Stimulated activated naive CD8-positive, alpha-beta T cell treated with anti-CD3 and anti-CD28 coated beads, Interleukin-15, Interleukin-2, amounts not matched to agents 100 ng/mL and 50 ng/mL, for 24 hours (primary cell): ENCODE data around the gene ZNF446.
A peak's percentile ranks its signal among the peaks of the same experiment; 100 is the strongest.

Experiments
- H3K27ac Mint-ChIP-seq: one replicate; pipeline ENCODE4 v1.8.0; 2021; ENCODE audit warnings: mild to moderate bottlenecking, mixed read lengths
- H3K27me3 Mint-ChIP-seq: one replicate; pipeline ENCODE4 v1.8.0; 2021; ENCODE audit warnings: mixed read lengths
- H3K36me3 Mint-ChIP-seq: one replicate; pipeline ENCODE4 v1.8.0; 2021; ENCODE audit warnings: low read depth, mixed read lengths
- H3K4me1 Mint-ChIP-seq: one replicate; pipeline ENCODE4 v1.8.0; 2021; ENCODE audit warnings: low read depth, mixed read lengths
- H3K4me3 Mint-ChIP-seq: one replicate; pipeline ENCODE4 v1.8.0; 2021; ENCODE audit warnings: mild to moderate bottlenecking, mixed read lengths
- H3K9me3 Mint-ChIP-seq: one replicate; pipeline ENCODE4 v1.8.0; 2021; ENCODE audit warnings: mixed read lengths

Gene ZNF446

GRCh38 chr19:58509731-58510083 lies 33.6 kb downstream of the ZNF446 start:
- Mint-ChIP-seq H3K27ac (no peak overlapping the region), H3K36me3 (peaks cover 11% of the 10 kb centered on the region), H3K4me1 (peaks cover 11% of the 10 kb centered on the region), H3K9me3 (peaks cover 7% of the 10 kb centered on the region), H3K27me3 (no peaks in the 10 kb centered on the region), H3K4me3 (no peak overlapping the region)

GRCh38 chr19:58510084-58510862 lies 34.1 kb downstream of the ZNF446 start:
- no peak overlapping the region for H3K4me3 Mint-ChIP-seq
- H3K27me3 Mint-ChIP-seq: no peaks in the 10 kb centered on the region
- H3K27ac Mint-ChIP-seq: no peak overlapping the region
- H3K9me3 Mint-ChIP-seq: peaks cover 7% of the 10 kb centered on the region
- H3K4me1 Mint-ChIP-seq: peaks cover 14% of the 10 kb centered on the region
- H3K36me3 Mint-ChIP-seq: peaks cover 15% of the 10 kb centered on the region

- Mint-ChIP-seq H3K27me3 (no peaks in the 10 kb centered on the region), H3K9me3 (peaks cover 4% of the 10 kb centered on the region), H3K36me3 (peaks cover 25% of the 10 kb centered on the region), H3K4me1 (peaks cover 24% of the 10 kb centered on the region), H3K27ac (peak within 1 kb of the TSS; percentile 89), H3K4me3 (no peak within 1 kb of the TSS)
Observed at GRCh38 chr19:58511353-58512208, 35.4 kb downstream of the ZNF446 start, which contains the start of gene SLC27A5. SLC27A5 (minus strand) TSS chr19:58511992; CDS start chr19:58511955, 37 bp downstream.

GRCh38 chr19:58513213-58513693 lies 37.1 kb downstream of the ZNF446 start:
- peak overlapping the region; percentile 88 for H3K4me3 Mint-ChIP-seq
- peaks cover 32% of the 10 kb centered on the region for H3K4me1 Mint-ChIP-seq
- H3K9me3 Mint-ChIP-seq: no peaks in the 10 kb centered on the region
- H3K36me3 Mint-ChIP-seq: peaks cover 20% of the 10 kb centered on the region
- H3K27me3 Mint-ChIP-seq: no peaks in the 10 kb centered on the region
- peak overlapping the region; percentile 89 for H3K27ac Mint-ChIP-seq

- H3K4me1 Mint-ChIP-seq: peaks cover 39% of the 10 kb centered on the region
- peak overlapping the region; percentile 89 for H3K27ac Mint-ChIP-seq
- H3K36me3 Mint-ChIP-seq: peaks cover 23% of the 10 kb centered on the region
- H3K9me3 Mint-ChIP-seq: no peaks in the 10 kb centered on the region
- no peaks in the 10 kb centered on the region for H3K27me3 Mint-ChIP-seq
- peak overlapping the region; percentile 88 for H3K4me3 Mint-ChIP-seq
Observed at GRCh38 chr19:58513694-58514563, 37.8 kb downstream of the ZNF446 start.

GRCh38 chr19:58514564-58515022 lies 38.4 kb downstream of the ZNF446 start:
- H3K36me3 Mint-ChIP-seq: peaks cover 26% of the 10 kb centered on the region
- H3K4me1 Mint-ChIP-seq: peaks cover 45% of the 10 kb centered on the region
- H3K9me3 Mint-ChIP-seq: no peaks in the 10 kb centered on the region
- no peaks in the 10 kb centered on the region for H3K27me3 Mint-ChIP-seq
- H3K27ac Mint-ChIP-seq: peak overlapping the region; percentile 89
- peak overlapping the region; percentile 88 for H3K4me3 Mint-ChIP-seq

- Mint-ChIP-seq H3K4me3 (peak overlapping the region; percentile 88), H3K4me1 (peaks cover 52% of the 10 kb centered on the region), H3K36me3 (peaks cover 26% of the 10 kb centered on the region), H3K27me3 (no peaks in the 10 kb centered on the region), H3K9me3 (no peaks in the 10 kb centered on the region), H3K27ac (peak overlapping the region; percentile 85)
Observed at GRCh38 chr19:58515259-58515658, 39.1 kb downstream of the ZNF446 start.

- Mint-ChIP-seq H3K9me3 (no peaks in the 10 kb centered on the region), H3K4me1 (peaks cover 56% of the 10 kb centered on the region), H3K27me3 (no peaks in the 10 kb centered on the region), H3K36me3 (peaks cover 26% of the 10 kb centered on the region), H3K4me3 (peak overlapping the region; percentile 88), H3K27ac (peak overlapping the region; percentile 85)
Observed at GRCh38 chr19:58516246-58516836, 40.2 kb downstream of the ZNF446 start.

GRCh38 chr19:58516964-58517833 lies 41.0 kb downstream of the ZNF446 start:
- Mint-ChIP-seq H3K4me1 (peaks cover 56% of the 10 kb centered on the region), H3K27me3 (no peaks in the 10 kb centered on the region), H3K36me3 (peaks cover 26% of the 10 kb centered on the region), H3K27ac (no peak overlapping the region), H3K9me3 (no peaks in the 10 kb centered on the region), H3K4me3 (peak overlapping the region; percentile 23)

GRCh38 chr19:58518256-58519086 lies 42.3 kb downstream of the ZNF446 start:
- H3K9me3 Mint-ChIP-seq: no peaks in the 10 kb centered on the region
- H3K27ac Mint-ChIP-seq: peak overlapping the region; percentile 99
- H3K4me1 Mint-ChIP-seq: peaks cover 52% of the 10 kb centered on the region
- H3K4me3 Mint-ChIP-seq: peak overlapping the region; percentile 97
- H3K27me3 Mint-ChIP-seq: no peaks in the 10 kb centered on the region
- peaks cover 26% of the 10 kb centered on the region for H3K36me3 Mint-ChIP-seq

- Mint-ChIP-seq H3K36me3 (peaks cover 26% of the 10 kb centered on the region), H3K4me1 (peaks cover 47% of the 10 kb centered on the region), H3K4me3 (peak overlapping the region; percentile 97), H3K27ac (peak overlapping the region; percentile 99), H3K9me3 (no peaks in the 10 kb centered on the region), H3K27me3 (no peaks in the 10 kb centered on the region)
Observed at GRCh38 chr19:58519087-58519354, 42.9 kb downstream of the ZNF446 start.

- H3K36me3 Mint-ChIP-seq: peaks cover 26% of the 10 kb centered on the region
- H3K27me3 Mint-ChIP-seq: no peaks in the 10 kb centered on the region
- peaks cover 46% of the 10 kb centered on the region for H3K4me1 Mint-ChIP-seq
Observed at GRCh38 chr19:58519355-58520256, 43.5 kb downstream of the ZNF446 start, which contains the start of gene ZBTB45. ZBTB45 (minus strand) TSS chr19:58519810; CDS start chr19:58517673, 2,137 bp downstream.

More at GRCh38 chr19:58519355-58520256, 43.5 kb downstream of the ZNF446 start, which contains the start of gene ZBTB45:
- Mint-ChIP-seq H3K27ac (peak within 1 kb of the TSS; percentile 99), H3K4me3 (peak within 1 kb of the TSS; percentile 97), H3K9me3 (no peaks in the 10 kb centered on the region)
